Measurements from ENCODE around the gene DYNC2H1.
"Not testable (repeated sequence)": the region's sequence is repeated elsewhere in the genome, so short reads cannot be mapped to it uniquely, and the experiment has no call there.

Gene DYNC2H1

GRCh38 chr11:103364687-103365086 lies 255.5 kb downstream of the DYNC2H1 start:
- no peak for DNase-seq (ENCODE audit: low read depth in 1 of 2, low spot score in 1 of 2)

- DNase-seq (ENCODE audit: low read depth in 1 of 2, low spot score in 1 of 2), result no peak
These were observed 258.4 kb downstream of the DYNC2H1 start for GRCh38 chr11:103367650-103368049.

- DNase-seq (ENCODE audit: low read depth in 1 of 2, low spot score in 1 of 2), result no peak
These were observed 258.9 kb downstream of the DYNC2H1 start for GRCh38 chr11:103368145-103368544.

GRCh38 chr11:103370076-103370475 lies 260.9 kb downstream of the DYNC2H1 start:
- no peak for DNase-seq (ENCODE audit: low read depth in 1 of 2, low spot score in 1 of 2)

- no peak for DNase-seq (ENCODE audit: low read depth in 1 of 2, low spot score in 1 of 2)
These were observed 263.7 kb downstream of the DYNC2H1 start for GRCh38 chr11:103372906-103373305.

- not testable (repeated sequence) for DNase-seq (ENCODE audit: low read depth in 1 of 2, low spot score in 1 of 2)
These were observed 265.0 kb downstream of the DYNC2H1 start for GRCh38 chr11:103374227-103374626.

- no peak for DNase-seq (ENCODE audit: low read depth in 1 of 2, low spot score in 1 of 2)
These were observed 269.7 kb downstream of the DYNC2H1 start for GRCh38 chr11:103378931-103379330.

GRCh38 chr11:103380031-103380430 lies 270.8 kb downstream of the DYNC2H1 start:
- DNase-seq (ENCODE audit: low read depth in 1 of 2, low spot score in 1 of 2), result no peak

GRCh38 chr11:103384652-103385051 lies 275.4 kb downstream of the DYNC2H1 start:
- DNase-seq (ENCODE audit: low read depth in 1 of 2, low spot score in 1 of 2), result no peak

- DNase-seq (ENCODE audit: low read depth in 1 of 2, low spot score in 1 of 2), result no peak
These were observed 286.4 kb downstream of the DYNC2H1 start for GRCh38 chr11:103395612-103396011.

- DNase-seq (ENCODE audit: low read depth in 1 of 2, low spot score in 1 of 2), result no peak
These were observed 287.0 kb downstream of the DYNC2H1 start for GRCh38 chr11:103396237-103396636.

- DNase-seq (ENCODE audit: low read depth in 1 of 2, low spot score in 1 of 2), result no peak
These were observed 288.1 kb downstream of the DYNC2H1 start for GRCh38 chr11:103397369-103397768.

GRCh38 chr11:103398829-103399228 lies 289.6 kb downstream of the DYNC2H1 start:
- DNase-seq (ENCODE audit: low read depth in 1 of 2, low spot score in 1 of 2), result no peak

- DNase-seq (ENCODE audit: low read depth in 1 of 2, low spot score in 1 of 2), result no peak
These were observed 297.1 kb downstream of the DYNC2H1 start for GRCh38 chr11:103406357-103406756.

GRCh38 chr11:103407641-103408040 lies 298.4 kb downstream of the DYNC2H1 start:
- no peak for DNase-seq (ENCODE audit: low read depth in 1 of 2, low spot score in 1 of 2)

GRCh38 chr11:103413266-103413888 lies 304.2 kb downstream of the DYNC2H1 start:
- no peak for DNase-seq (ENCODE audit: low read depth in 1 of 2, low spot score in 1 of 2)

GRCh38 chr11:103418014-103418413 lies 308.8 kb downstream of the DYNC2H1 start:
- no peak for DNase-seq (ENCODE audit: low read depth in 1 of 2, low spot score in 1 of 2)

GRCh38 chr11:103420593-103420992 lies 311.4 kb downstream of the DYNC2H1 start:
- no peak for DNase-seq (ENCODE audit: low read depth in 1 of 2, low spot score in 1 of 2)

- no peak for DNase-seq (ENCODE audit: low read depth in 1 of 2, low spot score in 1 of 2)
These were observed 324.3 kb downstream of the DYNC2H1 start for GRCh38 chr11:103433386-103434072.

GRCh38 chr11:103434073-103434411 lies 324.8 kb downstream of the DYNC2H1 start:
- no peak for DNase-seq (ENCODE audit: low read depth in 1 of 2, low spot score in 1 of 2)

GRCh38 chr11:103436131-103436770 lies 327.0 kb downstream of the DYNC2H1 start:
- no peak for DNase-seq (ENCODE audit: low read depth in 1 of 2, low spot score in 1 of 2)

- no peak for DNase-seq (ENCODE audit: low read depth in 1 of 2, low spot score in 1 of 2)
These were observed 331.8 kb downstream of the DYNC2H1 start for GRCh38 chr11:103441021-103441420.

- no peak for DNase-seq (ENCODE audit: low read depth in 1 of 2, low spot score in 1 of 2)
These were observed 339.7 kb downstream of the DYNC2H1 start for GRCh38 chr11:103448966-103449365.

Data from stimulated activated CD4-positive, alpha-beta T cell treated with anti-CD3 and anti-CD28 coated beads, Interleukin-15, amount 100 ng/mL, for 1 hour (primary cell).